Fibroblast of pulmonary artery (primary cell): ENCODE data around the gene GLOD4.

Source experiments
- DNase-seq: peaks from one replicate; pipeline ENCODE4 v3.0.0-alpha.2; 2010; ENCODE audit warnings: low read depth
- H3K4me3 ChIP-seq: replicated peaks from 2 replicates; pipeline ENCODE4 v1.5.1; 2011; ENCODE audit warnings: low read depth, mild to moderate bottlenecking, control low read depth, low read length, moderate library complexity
- CTCF ChIP-seq: IDR thresholded peaks from 2 replicates; pipeline ENCODE4 v1.5.1; 2011; ENCODE audit warnings: mild to moderate bottlenecking, control low read depth, low read length, inconsistent platforms; ENCODE audit errors: missing control alignments

The GLOD4 gene

DNA sequence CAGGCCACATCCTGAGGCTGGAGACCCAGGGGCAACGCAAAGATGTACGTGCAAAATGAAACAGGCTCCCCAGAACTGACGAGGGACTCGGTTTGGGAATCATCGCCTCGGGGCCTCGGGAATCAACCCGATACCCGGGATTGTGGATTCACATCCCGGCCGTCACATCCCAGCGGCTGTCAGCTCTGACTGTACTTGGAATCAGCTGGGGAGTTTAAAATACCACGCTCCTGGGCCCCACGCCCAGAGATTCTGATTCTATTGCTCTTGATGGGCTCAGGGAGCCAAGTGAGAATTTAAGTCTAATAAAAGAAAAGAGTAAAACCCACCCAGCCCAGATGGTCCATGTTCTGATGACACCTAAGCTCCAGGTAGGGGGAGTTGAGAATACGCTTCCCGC lies 42.3 kb upstream of the GLOD4 start:
- no peak for TF ChIP-seq CTCF
- no peak overlapping the region for H3K4me3 ChIP-seq
- no peak for DNase-seq

GRCh38 chr17:823501-823902 lies 41.4 kb upstream of the GLOD4 start:
- no peak for TF ChIP-seq CTCF
- DNase-seq, result no peak
- no peak overlapping the region for H3K4me3 ChIP-seq

DNA sequence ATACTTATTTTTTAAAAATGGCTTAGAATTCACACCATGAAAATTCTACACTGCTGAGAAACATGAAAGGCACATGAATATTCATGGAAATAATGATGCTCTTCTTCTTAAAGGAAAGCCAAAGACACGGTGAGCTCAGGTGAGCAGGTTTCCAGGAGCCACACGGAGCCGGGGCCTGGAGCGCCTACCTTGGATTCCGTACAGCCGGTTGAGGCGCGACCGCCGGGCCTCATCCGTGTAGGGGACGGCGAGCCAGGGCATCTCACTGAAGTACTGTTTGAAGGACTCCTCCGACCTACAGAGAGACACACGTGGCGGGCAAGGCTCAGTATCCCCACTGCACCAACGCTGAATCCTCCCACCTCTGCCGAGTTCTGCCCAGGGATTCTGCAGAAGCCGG lies 37.2 kb upstream of the GLOD4 start:
- no peak overlapping the region for H3K4me3 ChIP-seq
- no peak for DNase-seq
- no peak for TF ChIP-seq CTCF

DNA sequence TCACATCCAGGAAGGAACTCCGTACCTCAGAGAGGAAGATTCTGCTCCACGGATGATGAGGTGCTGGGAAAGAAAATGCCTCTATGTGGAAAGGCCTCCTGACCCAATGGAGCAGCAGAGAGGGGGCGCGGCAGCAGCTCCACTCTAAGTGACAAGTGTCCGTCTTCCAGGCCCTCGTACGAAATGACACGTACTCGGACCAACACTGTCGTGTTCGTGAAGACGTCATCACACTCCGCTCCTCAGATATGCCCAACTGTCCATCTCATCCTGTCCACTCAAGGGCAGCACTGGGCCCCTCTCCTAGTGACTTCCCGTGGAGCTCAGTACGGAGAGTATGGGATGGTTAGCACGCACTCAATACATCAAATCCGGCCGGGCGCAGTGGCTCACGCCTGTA lies 32.3 kb upstream of the GLOD4 start:
- no peak overlapping the region for H3K4me3 ChIP-seq
- no peak for TF ChIP-seq CTCF
- DNase-seq, result no peak

GRCh38 chr17:812638-813204 lies 30.6 kb upstream of the GLOD4 start:
- H3K4me3 ChIP-seq, result no peak overlapping the region
- no peak for TF ChIP-seq CTCF
- DNase-seq, result no peak

DNA sequence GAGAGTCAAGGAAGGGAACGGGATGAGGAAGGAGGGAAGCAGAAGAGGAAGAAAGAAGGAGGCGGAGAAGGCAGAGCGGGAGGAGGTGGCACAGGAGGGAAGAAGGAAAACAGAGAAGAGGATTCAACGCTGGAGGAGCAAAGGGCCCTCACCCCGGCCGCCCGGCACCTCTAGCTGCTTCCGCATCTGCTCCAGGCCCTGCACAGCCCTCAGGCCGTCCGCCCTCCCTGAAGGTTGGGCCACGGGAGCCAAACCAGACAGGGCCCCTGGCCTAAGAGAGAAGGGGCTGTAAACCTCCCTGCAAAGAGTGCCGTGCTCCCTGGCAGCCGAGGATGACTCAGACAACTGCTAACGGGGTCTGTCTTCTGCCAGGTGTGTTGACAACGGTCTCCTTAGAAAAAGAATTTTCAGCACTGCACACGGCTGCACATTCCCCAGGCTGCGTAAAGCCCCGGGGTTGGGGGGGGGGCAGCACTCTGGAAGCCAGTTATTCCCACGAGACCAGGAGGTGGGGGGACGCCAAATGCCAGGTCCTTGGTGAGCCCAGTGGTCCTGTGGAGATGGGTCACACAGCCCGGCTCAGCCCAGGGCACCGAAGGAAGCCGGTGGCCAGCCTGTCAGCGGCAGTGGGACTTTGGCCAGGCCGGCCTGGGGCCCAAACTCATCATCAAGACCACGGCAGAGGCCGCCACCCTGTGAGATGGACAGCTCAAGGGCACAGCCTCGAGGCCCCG lies 29.1 kb upstream of the GLOD4 start:
- no peak for DNase-seq
- H3K4me3 ChIP-seq, result no peak overlapping the region
- TF ChIP-seq CTCF, result no peak

- TF ChIP-seq CTCF, result no peak
- no peak for DNase-seq
- no peak overlapping the region for H3K4me3 ChIP-seq
These were observed 25.6 kb upstream of the GLOD4 start for GRCh38 chr17:807523-808294.
